ENCODE results near the gene B3GAT3.

Gene B3GAT3

GRCh38 chr11:62646825-62647608, 25.2 kb upstream of the B3GAT3 start:
- peak overlapping the region; percentile 24; the same call in 1 of the 2 replicates for H3K27ac ChIP-seq
- peaks cover 54% of the 10 kb centered on the region for H3K36me3 ChIP-seq
- TF ChIP-seq CTCF (IDR thresholded peaks at IDR 0.05; ENCODE audit: low read depth, low read length) = no peak

GRCh38 chr11:62645946-62646824, 24.4 kb upstream of the B3GAT3 start, which contains the start of gene GANAB:
GANAB (minus strand) TSS chr11:62646613; CDS start chr11:62646599, 14 bp downstream.
- no peak for TF ChIP-seq CTCF (IDR thresholded peaks at IDR 0.05; ENCODE audit: low read depth, low read length)
- peak; percentile 99 for DNase-seq
- peak within 1 kb of the TSS; percentile 97 for H3K27ac ChIP-seq
- H3K4me3 ChIP-seq (ENCODE audit: low read depth, low read length) = peak within 1 kb of the TSS; percentile 99
- no peaks in the 10 kb centered on the region for H3K9me3 ChIP-seq (ENCODE audit: severe bottlenecking)
- H3K27me3 ChIP-seq (ENCODE audit: insufficient read depth, low read depth, severe bottlenecking) = no peaks in the 10 kb centered on the region
- H3K36me3 ChIP-seq = peaks cover 54% of the 10 kb centered on the region

More at GRCh38 chr11:62646825-62647608, 25.2 kb upstream of the B3GAT3 start:
- no peak for DNase-seq
- peak overlapping the region; percentile 99; the same call in 1 of the 2 replicates for H3K4me3 ChIP-seq (ENCODE audit: low read depth, low read length)
- no peaks in the 10 kb centered on the region for H3K9me3 ChIP-seq (ENCODE audit: severe bottlenecking)
- H3K27me3 ChIP-seq (ENCODE audit: insufficient read depth, low read depth, severe bottlenecking) = no peaks in the 10 kb centered on the region

DNA sequence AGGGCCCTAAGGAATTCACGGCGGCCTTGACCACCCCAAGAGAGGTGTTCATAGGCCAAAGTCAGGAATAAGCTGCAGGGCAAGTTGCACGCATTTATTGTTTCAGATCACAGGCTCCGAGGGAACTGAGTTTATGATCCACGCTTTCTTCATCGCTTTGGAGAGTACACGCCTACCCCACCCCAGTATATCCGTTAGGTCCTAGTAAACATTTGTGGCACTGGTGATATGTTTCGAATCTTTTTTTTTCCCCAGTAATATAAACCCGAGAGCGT, 23.8 kb upstream of the B3GAT3 start:
- Histone ChIP-seq H3K36me3 (peaks cover 54% of the 10 kb centered on the region), H3K27me3 (ENCODE audit: insufficient read depth, low read depth, severe bottlenecking) (no peaks in the 10 kb centered on the region), H3K4me3 (ENCODE audit: low read depth, low read length) (peak overlapping the region; percentile 99), H3K9me3 (ENCODE audit: severe bottlenecking) (no peaks in the 10 kb centered on the region), H3K27ac (peak overlapping the region; percentile 97)
- no peak for TF ChIP-seq CTCF (IDR thresholded peaks at IDR 0.05; ENCODE audit: low read depth, low read length)
- DNase-seq = no peak

- H3K27ac ChIP-seq = no peak overlapping the region
- H3K9me3 ChIP-seq (ENCODE audit: severe bottlenecking) = no peaks in the 10 kb centered on the region
- no peak overlapping the region for H3K4me3 ChIP-seq (ENCODE audit: low read depth, low read length)
- DNase-seq = no peak
- no peak for TF ChIP-seq CTCF (IDR thresholded peaks at IDR 0.05; ENCODE audit: low read depth, low read length)
- H3K27me3 ChIP-seq (ENCODE audit: insufficient read depth, low read depth, severe bottlenecking) = no peaks in the 10 kb centered on the region
- peaks cover 53% of the 10 kb centered on the region for H3K36me3 ChIP-seq
Measured at GRCh38 chr11:62644220-62644619, 22.4 kb upstream of the B3GAT3 start.

DNA sequence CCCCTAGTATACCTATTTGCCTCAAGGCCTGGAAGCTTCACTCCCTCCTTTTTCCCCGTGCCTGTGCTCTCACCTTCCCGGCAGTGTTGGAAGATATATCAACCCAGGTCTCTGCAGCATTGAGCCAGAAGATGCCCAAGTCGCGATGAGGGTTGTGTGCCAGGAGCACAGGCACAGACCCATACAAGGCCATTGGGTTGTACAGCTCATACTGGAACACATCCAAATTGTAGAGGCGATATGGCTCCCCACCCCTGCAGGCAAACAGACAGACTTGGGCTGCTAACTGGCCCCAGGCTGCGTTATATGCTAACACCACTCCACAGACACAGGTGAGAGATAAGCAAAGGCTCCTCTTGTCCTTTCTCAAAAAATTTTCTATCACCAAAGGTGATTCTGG, 10.7 kb upstream of the B3GAT3 start:
- Histone ChIP-seq H3K9me3 (ENCODE audit: severe bottlenecking) (no peaks in the 10 kb centered on the region), H3K27ac (no peak overlapping the region), H3K27me3 (ENCODE audit: insufficient read depth, low read depth, severe bottlenecking) (no peaks in the 10 kb centered on the region), H3K4me3 (ENCODE audit: low read depth, low read length) (no peak overlapping the region), H3K36me3 (peaks cover 89% of the 10 kb centered on the region)
- DNase-seq = no peak
- no peak for TF ChIP-seq CTCF (IDR thresholded peaks at IDR 0.05; ENCODE audit: low read depth, low read length)

Data from WERI-Rb-1 (cell line).